HG02588 (cell line): ENCODE measurements around the gene DNAH7.

Experiments used
- ATAC-seq: cut with Tn5 transposase; IDR thresholded peaks from one replicate; pipeline ENCODE4 v1.9.1; 2021; ENCODE audit warnings: mild to moderate bottlenecking, moderate library complexity; ENCODE audit not compliant: unreplicated experiment

Gene DNAH7

GRCh38 chr2:196079052-196079451 is 10.4 kb upstream of the DNAH7 start:
- no peak for ATAC-seq

GRCh38 chr2:196077821-196078220 is 9.2 kb upstream of the DNAH7 start:
- ATAC-seq = no peak

GRCh38 chr2:196076778-196077568 is 8.3 kb upstream of the DNAH7 start:
- ATAC-seq = peak; percentile 54

- no peak for ATAC-seq
Observed at GRCh38 chr2:196075196-196075595, 6.6 kb upstream of the DNAH7 start.

- no peak for ATAC-seq
Observed at GRCh38 chr2:196074631-196075030, 6.0 kb upstream of the DNAH7 start.

- ATAC-seq = no peak
Observed at GRCh38 chr2:196073521-196073920, 4.9 kb upstream of the DNAH7 start.

- ATAC-seq = no peak
Observed at GRCh38 chr2:196067088-196067382, 1.6 kb downstream of the DNAH7 start.

GRCh38 chr2:196066291-196067087 is 2.1 kb downstream of the DNAH7 start:
- ATAC-seq = no peak

GRCh38 chr2:196063773-196064172 is 4.9 kb downstream of the DNAH7 start:
- ATAC-seq = no peak

- ATAC-seq = no peak
Observed at GRCh38 chr2:196059491-196059960, 9.1 kb downstream of the DNAH7 start.

- ATAC-seq = no peak
Observed at GRCh38 chr2:196054631-196055030, 14.0 kb downstream of the DNAH7 start.

GRCh38 chr2:196046123-196046917 is 22.3 kb downstream of the DNAH7 start:
- ATAC-seq = no peak

GRCh38 chr2:196041786-196042185 is 26.9 kb downstream of the DNAH7 start:
- ATAC-seq = no peak

- no peak for ATAC-seq
Observed at GRCh38 chr2:196040218-196040617, 28.4 kb downstream of the DNAH7 start.

- ATAC-seq = no peak
Observed at GRCh38 chr2:196036442-196036841, 32.2 kb downstream of the DNAH7 start.

GRCh38 chr2:196018037-196018436 is 50.6 kb downstream of the DNAH7 start:
- ATAC-seq = no peak

GRCh38 chr2:196012314-196012713 is 56.3 kb downstream of the DNAH7 start:
- ATAC-seq = no peak

GRCh38 chr2:196000551-196000950 is 68.1 kb downstream of the DNAH7 start:
- no peak for ATAC-seq

- no peak for ATAC-seq
Observed at GRCh38 chr2:195998070-195998469, 70.6 kb downstream of the DNAH7 start.

GRCh38 chr2:195995499-195995898 is 73.1 kb downstream of the DNAH7 start:
- ATAC-seq = no peak

- ATAC-seq = no peak
Observed at GRCh38 chr2:195993623-195994022, 75.0 kb downstream of the DNAH7 start.
